ENCODE data around the gene VSX1.
A peak's percentile ranks its signal among the peaks of the same experiment; 100 is the strongest.

The VSX1 gene

GRCh38 chr20:25116739-25117458 lies 35.0 kb upstream of the VSX1 start:
- Mint-ChIP-seq H3K9me3 (no peaks in the 10 kb centered on the region), H3K4me3 (no peak overlapping the region), H3K27ac (peak overlapping the region in 1 of 3 experiments; percentile 4), H3K27me3 (ENCODE audit: low read depth) (peaks cover 7% of the 10 kb centered on the region), H3K4me1 (peaks cover 5% of the 10 kb centered on the region), H3K36me3 (ENCODE audit: low read depth) (no peaks in the 10 kb centered on the region)
- TF ChIP-seq, protein P1, sequence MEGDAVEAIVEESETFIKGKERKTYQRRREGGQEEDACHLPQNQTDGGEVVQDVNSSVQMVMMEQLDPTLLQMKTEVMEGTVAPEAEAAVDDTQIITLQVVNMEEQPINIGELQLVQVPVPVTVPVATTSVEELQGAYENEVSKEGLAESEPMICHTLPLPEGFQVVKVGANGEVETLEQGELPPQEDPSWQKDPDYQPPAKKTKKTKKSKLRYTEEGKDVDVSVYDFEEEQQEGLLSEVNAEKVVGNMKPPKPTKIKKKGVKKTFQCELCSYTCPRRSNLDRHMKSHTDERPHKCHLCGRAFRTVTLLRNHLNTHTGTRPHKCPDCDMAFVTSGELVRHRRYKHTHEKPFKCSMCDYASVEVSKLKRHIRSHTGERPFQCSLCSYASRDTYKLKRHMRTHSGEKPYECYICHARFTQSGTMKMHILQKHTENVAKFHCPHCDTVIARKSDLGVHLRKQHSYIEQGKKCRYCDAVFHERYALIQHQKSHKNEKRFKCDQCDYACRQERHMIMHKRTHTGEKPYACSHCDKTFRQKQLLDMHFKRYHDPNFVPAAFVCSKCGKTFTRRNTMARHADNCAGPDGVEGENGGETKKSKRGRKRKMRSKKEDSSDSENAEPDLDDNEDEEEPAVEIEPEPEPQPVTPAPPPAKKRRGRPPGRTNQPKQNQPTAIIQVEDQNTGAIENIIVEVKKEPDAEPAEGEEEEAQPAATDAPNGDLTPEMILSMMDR (IDR thresholded peaks at IDR 0.05; ENCODE audit: unreplicated experiment in 3 of 3), result no peak

DNA sequence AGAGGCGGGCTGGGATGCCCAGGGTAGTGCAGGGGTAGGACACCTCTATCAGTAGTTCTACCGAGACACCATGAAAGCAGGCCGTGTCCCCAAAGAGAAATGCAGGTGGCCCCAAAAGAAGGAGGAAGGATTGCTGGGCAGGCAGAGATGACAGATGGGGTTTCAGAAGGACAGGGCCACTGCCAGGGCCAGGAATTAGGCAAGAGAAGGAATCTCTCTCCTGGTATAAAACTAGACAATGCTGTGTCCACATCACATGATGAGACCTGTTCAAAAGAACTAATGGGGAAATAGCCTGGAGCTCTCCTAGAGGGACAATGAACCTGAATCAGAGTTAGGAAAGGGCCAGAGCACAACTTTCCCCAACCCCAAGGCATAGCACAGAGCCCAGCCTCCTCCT lies 21.6 kb upstream of the VSX1 start:
- no peaks in the 10 kb centered on the region for H3K4me1 Mint-ChIP-seq
- TF ChIP-seq, protein P1 (IDR thresholded peaks at IDR 0.05; ENCODE audit: unreplicated experiment in 3 of 3), result no peak
- no peak overlapping the region for H3K4me3 Mint-ChIP-seq
- H3K36me3 Mint-ChIP-seq (ENCODE audit: low read depth), result no peaks in the 10 kb centered on the region
- peaks cover 15% of the 10 kb centered on the region for H3K27me3 Mint-ChIP-seq (ENCODE audit: low read depth)
- peaks cover 3% of the 10 kb centered on the region for H3K9me3 Mint-ChIP-seq
- no peak overlapping the region for H3K27ac Mint-ChIP-seq

DNA sequence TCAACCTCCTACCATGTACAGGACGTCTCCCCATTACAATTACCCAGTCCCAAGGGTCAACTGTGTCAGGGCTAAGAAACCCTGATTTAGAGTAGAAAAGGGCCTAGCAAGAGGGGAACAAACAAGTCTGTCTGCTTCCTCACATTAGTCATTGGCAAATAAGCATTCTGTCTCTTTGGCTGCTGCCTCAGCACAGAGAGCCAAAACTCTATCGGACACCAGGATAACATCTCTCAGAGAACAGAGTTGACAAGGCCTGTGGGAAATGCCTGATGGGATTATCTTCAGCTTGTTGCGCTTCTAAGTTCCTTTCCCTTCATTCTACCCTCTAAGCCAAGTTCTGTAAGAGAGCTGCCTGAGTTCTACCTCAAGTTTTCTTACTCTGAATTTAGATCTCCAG lies 19.0 kb upstream of the VSX1 start:
- H3K4me3 Mint-ChIP-seq, result no peak overlapping the region
- no peaks in the 10 kb centered on the region for H3K36me3 Mint-ChIP-seq (ENCODE audit: low read depth)
- no peak overlapping the region for H3K27ac Mint-ChIP-seq

DNA sequence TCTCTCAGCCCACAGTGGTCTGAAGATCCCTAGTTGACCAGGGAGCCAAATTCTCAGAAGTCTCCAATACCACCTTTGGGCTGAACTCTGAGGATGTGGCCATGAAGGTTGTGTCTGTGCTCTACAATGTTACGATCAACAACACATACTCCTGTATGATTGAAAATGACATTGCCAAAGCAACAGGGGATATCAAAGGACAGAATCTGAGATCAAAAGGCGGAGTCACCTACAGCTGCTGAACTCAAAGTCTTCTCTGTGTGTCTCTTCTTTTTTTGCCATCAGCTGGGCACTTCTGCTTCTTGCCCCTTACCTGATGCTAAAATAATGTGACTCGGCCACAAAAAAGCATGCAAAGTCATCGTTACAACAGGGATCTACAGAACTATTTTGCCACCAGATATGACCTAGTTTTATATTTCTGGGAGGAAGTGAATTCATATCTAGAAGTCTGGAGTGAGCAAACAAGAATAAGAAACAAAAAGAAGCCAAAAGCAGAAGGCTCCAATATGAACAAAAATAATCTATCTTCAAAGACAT lies 17.7 kb upstream of the VSX1 start:
- H3K9me3 Mint-ChIP-seq, result no peaks in the 10 kb centered on the region
- peaks cover 26% of the 10 kb centered on the region for H3K27me3 Mint-ChIP-seq (ENCODE audit: low read depth)
- H3K4me1 Mint-ChIP-seq, result no peaks in the 10 kb centered on the region
- H3K4me3 Mint-ChIP-seq, result no peak overlapping the region
- H3K27ac Mint-ChIP-seq, result no peak overlapping the region
- no peaks in the 10 kb centered on the region for H3K36me3 Mint-ChIP-seq (ENCODE audit: low read depth)
- TF ChIP-seq, protein P1 (IDR thresholded peaks at IDR 0.05; ENCODE audit: unreplicated experiment in 3 of 3), result no peak

More for the DNA sequence above, 19.0 kb upstream of the VSX1 start:
- TF ChIP-seq, protein P1 (IDR thresholded peaks at IDR 0.05; ENCODE audit: unreplicated experiment in 3 of 3), result no peak
- Mint-ChIP-seq H3K4me1 (no peaks in the 10 kb centered on the region), H3K9me3 (no peaks in the 10 kb centered on the region), H3K27me3 (ENCODE audit: low read depth) (peaks cover 20% of the 10 kb centered on the region)

GRCh38 chr20:25097498-25097897 lies 15.6 kb upstream of the VSX1 start:
- H3K4me1 Mint-ChIP-seq, result no peaks in the 10 kb centered on the region
- no peak overlapping the region for H3K27ac Mint-ChIP-seq
- no peaks in the 10 kb centered on the region for H3K9me3 Mint-ChIP-seq
- TF ChIP-seq, protein P1 (IDR thresholded peaks at IDR 0.05; ENCODE audit: unreplicated experiment in 3 of 3), result no peak
- H3K27me3 Mint-ChIP-seq (ENCODE audit: low read depth), result peaks cover 32% of the 10 kb centered on the region
- no peak overlapping the region for H3K4me3 Mint-ChIP-seq
- no peaks in the 10 kb centered on the region for H3K36me3 Mint-ChIP-seq (ENCODE audit: low read depth)

All from nephron (organoid).